Measurements from ENCODE around the gene RAB11FIP4. TPM values are rescaled to one million over a fixed set of nuclear protein-coding genes. Genes with fewer than 3 reads are reported as not detected.
"Not testable (repeated sequence)": the region's sequence is repeated elsewhere in the genome, so short reads cannot be mapped to it uniquely, and the experiment has no call there.

The RAB11FIP4 gene
- total RNA-seq, 1 experiment from 2014 or later = 6.7 TPM

DNA sequence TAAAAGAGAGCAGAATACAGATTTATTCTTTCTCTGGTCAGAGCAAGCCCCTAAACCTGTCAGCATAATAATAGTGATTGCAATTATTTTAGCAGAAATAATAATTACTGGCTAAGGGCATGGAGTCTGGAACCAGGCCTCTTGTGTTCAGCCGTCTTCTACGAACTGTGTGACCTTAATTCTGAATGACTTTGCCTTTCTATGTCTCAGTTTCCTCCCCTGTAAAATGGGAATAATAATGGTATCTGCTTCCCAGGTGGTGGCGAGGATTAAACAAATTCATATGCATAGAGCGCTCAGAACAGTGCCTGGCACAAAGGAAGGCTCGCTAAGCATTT is 33.4 kb downstream of the RAB11FIP4 start:
- DNase-seq (ENCODE audit: low read depth) = no peak
- in situ Hi-C loops (cut with HindIII; ENCODE audit: low pct_unique_long_range_greater_than_20kb, low sequenced_read_pairs) = no loop called here

- in situ Hi-C loops (cut with HindIII; ENCODE audit: low pct_unique_long_range_greater_than_20kb, low sequenced_read_pairs) = no loop called here
- no peak for DNase-seq (ENCODE audit: low read depth)
Measured at GRCh38 chr17:31425282-31426040, 34.0 kb downstream of the RAB11FIP4 start.

- in situ Hi-C loops (cut with HindIII; ENCODE audit: low pct_unique_long_range_greater_than_20kb, low sequenced_read_pairs) = no loop called here
- no peak for DNase-seq (ENCODE audit: low read depth)
Measured at GRCh38 chr17:31427684-31428083, 36.2 kb downstream of the RAB11FIP4 start.

DNA sequence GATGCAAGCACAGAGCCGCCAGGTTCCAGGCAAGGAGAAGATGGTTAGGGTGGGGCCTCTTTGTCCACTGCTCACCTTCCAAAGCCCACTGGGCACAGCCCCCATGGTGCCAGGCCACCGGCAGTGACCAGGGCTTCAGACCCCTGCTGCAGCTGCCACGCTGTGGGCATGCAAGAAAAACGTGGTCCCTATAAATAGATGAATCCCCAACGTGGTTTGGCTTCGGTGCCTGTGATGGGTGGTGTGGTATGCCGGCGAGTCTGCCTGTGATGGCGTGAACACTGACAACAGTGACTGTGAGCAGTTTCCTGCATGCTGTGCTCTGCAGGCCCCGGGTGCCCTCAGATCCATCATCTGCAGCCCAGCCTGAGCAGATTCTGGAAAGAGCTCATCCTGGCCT is 36.6 kb downstream of the RAB11FIP4 start:
- no peak for DNase-seq (ENCODE audit: low read depth)
- in situ Hi-C loops (cut with HindIII; ENCODE audit: low pct_unique_long_range_greater_than_20kb, low sequenced_read_pairs) = no loop called here

DNA sequence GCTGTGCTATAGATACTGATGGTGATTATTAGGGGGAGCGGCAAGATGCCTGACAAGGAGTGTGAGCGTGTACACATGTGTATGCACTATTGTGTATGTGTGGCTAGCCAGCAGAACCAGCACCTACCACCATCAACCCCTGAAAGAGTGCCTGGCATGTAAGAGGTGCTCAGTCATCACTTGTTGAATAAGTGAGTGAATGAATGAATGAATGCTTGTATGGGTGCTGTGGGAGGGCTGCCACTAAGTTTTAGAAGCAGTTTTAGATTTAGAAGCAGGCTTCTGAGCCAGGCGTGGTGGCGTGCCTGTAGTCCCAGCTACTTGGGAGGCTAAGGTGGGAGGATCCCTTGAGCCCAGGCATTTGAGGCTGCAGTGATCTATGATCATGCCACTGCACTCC is 37.0 kb downstream of the RAB11FIP4 start:
- DNase-seq (ENCODE audit: low read depth) = no peak
- in situ Hi-C loops (cut with HindIII; ENCODE audit: low pct_unique_long_range_greater_than_20kb, low sequenced_read_pairs) = no loop called here

GRCh38 chr17:31431098-31431851 is 39.8 kb downstream of the RAB11FIP4 start:
- in situ Hi-C loops (cut with HindIII; ENCODE audit: low pct_unique_long_range_greater_than_20kb, low sequenced_read_pairs) = no loop called here
- no peak for DNase-seq (ENCODE audit: low read depth)

- no peak for DNase-seq (ENCODE audit: low read depth)
Measured at GRCh38 chr17:31431852-31432658, 40.6 kb downstream of the RAB11FIP4 start.

DNA sequence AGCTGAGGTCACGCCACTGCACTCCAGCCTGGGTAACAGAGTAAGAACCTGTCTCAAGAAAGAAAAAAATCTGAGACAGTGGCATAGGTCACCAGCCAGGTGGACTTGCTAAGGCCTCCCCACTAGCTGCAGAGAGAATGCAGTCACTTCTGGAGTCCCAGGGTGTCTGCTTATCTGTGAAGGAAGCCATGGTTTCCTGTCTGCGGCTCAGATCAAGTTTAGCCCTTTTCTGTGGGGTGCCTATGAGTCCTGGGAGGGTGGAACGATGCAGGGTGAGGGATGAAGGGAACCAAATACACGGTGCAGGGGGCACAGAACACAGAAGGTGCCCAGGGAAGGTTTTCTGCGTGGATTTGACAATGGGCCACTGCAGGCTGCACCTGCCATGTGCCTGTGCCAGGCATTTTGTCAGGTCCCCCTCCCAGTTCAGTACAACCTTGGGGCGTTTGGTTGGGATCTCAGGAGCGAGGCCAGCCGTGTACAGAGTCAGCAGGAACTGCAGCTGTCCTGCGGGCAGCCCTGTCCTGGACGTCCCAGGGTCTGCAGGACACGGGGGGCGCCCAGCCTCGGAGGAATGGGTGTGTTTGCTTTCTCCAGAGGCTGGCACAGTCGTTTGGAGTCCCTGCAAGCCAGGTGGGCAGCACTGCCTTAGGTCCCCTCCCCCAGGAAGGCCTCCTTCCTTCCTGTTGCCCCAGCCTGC is 41.8 kb downstream of the RAB11FIP4 start:
- no peak for DNase-seq (ENCODE audit: low read depth)
- in situ Hi-C loops (cut with HindIII; ENCODE audit: low pct_unique_long_range_greater_than_20kb, low sequenced_read_pairs) = no loop called here

More at GRCh38 chr17:31431852-31432658, 40.6 kb downstream of the RAB11FIP4 start:
- in situ Hi-C loops (cut with HindIII; ENCODE audit: low pct_unique_long_range_greater_than_20kb, low sequenced_read_pairs) = no loop called here

DNA sequence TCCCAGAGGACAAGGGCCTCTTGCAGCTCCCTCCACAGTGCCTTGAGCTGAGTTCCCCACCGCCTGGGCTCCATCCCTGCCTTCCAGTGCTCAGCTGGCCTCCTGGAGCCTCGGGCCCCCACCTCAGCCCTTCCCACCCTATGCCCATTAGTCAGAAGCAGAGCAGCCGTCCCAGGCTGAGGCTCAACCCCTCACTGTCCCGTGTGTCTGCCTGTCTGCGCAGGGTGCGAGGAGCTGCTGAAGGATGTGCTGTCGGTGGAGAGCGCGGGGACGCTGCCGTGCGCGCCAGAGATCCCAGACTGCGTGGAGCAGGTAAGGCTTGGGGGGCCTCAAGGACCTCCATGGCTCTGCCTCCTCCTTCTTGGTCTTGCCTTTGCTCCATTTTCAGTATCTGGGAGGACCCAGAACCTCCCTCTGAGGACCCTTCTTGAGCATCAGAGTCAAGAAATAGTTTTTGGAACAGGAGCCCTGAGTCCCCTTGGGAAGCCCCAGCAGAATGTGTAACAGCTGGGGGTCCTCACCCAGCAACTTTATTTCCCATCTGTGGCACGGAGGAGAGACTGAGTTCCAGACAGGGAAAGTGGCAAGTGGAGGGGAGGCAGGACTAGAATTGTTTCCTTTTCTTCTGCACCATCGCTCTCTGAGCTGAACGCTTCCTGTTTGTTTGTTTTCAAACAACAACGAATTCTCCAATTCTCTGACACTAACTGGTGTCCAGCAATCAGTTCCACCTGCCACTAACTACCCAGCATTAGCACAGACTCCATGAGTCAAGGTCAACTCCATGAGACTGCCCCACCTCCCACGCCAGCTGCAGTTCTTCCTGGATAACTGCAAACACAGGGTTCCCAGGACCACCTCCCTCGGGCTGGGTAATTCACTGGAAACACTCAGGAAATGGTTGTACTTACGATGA is 42.6 kb downstream of the RAB11FIP4 start:
- no peak for DNase-seq (ENCODE audit: low read depth)
- in situ Hi-C loops (cut with HindIII; ENCODE audit: low pct_unique_long_range_greater_than_20kb, low sequenced_read_pairs) = no loop called here

- in situ Hi-C loops (cut with HindIII; ENCODE audit: low pct_unique_long_range_greater_than_20kb, low sequenced_read_pairs) = no loop called here
- no peak for DNase-seq (ENCODE audit: low read depth)
Measured at GRCh38 chr17:31434727-31435050, 43.2 kb downstream of the RAB11FIP4 start.

DNA sequence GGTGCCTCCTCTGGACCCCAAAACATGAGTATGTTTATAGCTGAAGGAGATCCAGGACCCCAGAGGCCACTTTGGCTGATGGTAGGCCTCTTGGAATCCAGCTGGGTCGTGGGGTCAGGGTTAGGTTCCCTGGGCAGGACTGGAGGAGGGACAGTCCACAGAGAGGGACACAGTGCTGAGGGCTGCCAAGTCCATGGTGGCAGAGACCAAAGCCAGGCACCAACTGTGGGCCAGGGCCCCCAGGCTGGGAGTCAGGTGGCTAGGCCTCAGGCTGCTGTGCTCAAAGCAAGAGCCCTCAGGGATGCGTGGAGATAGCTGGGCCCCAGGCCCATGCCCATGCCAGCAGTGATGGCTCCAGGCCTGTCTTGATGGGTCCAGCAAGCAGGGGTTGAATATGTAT is 44.1 kb downstream of the RAB11FIP4 start:
- in situ Hi-C loops (cut with HindIII; ENCODE audit: low pct_unique_long_range_greater_than_20kb, low sequenced_read_pairs) = no loop called here
- no peak for DNase-seq (ENCODE audit: low read depth)

- DNase-seq (ENCODE audit: low read depth) = no peak
- in situ Hi-C loops (cut with HindIII; ENCODE audit: low pct_unique_long_range_greater_than_20kb, low sequenced_read_pairs) = no loop called here
Measured at GRCh38 chr17:31437720-31438400, 46.4 kb downstream of the RAB11FIP4 start.

- DNase-seq (ENCODE audit: low read depth) = no peak
- in situ Hi-C loops (cut with HindIII; ENCODE audit: low pct_unique_long_range_greater_than_20kb, low sequenced_read_pairs) = no loop called here
Measured at GRCh38 chr17:31439716-31440115, 48.2 kb downstream of the RAB11FIP4 start.

DNA sequence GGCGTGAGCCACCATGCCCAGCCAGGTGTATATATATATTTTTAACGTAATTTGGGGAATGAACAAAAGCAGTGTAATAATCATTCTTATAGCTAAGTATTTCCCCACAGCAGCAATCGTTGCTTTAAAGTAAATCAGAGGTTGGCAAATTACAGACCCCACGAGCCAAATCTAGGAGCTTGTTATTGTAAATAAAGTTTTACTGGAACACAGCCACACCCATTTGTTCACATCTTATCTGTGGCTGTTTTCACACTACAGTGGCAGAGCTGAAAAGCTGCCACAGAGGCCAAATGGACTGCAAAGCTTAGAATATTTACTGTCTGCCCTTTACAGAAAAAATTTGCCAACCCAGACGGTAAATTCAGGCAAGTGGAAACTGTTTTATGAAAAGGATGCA is 50.8 kb downstream of the RAB11FIP4 start:
- DNase-seq (ENCODE audit: low read depth) = no peak
- in situ Hi-C loops (cut with HindIII; ENCODE audit: low pct_unique_long_range_greater_than_20kb, low sequenced_read_pairs) = no loop called here

DNA sequence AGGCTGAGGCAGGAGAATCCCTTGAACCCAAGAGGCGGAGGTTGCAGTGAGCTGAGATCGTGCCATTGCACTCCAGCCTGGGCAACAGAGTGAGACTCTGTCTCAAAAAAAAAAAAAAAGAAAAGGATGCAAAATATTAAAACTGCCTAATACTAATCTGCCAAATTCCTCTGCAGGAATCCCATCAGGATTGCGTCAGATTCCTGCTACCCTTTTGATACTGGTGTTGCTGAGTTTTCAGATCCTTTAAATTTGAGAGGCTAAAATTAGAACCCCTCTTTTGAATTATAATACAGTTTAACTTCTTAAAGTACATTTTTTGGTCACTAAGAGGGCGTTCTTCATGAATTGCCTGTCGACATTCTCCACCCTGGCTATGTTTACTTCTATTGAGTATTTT is 51.4 kb downstream of the RAB11FIP4 start:
- DNase-seq (ENCODE audit: low read depth); in situ Hi-C loops (cut with HindIII; ENCODE audit: low pct_unique_long_range_greater_than_20kb, low sequenced_read_pairs): not testable (repeated sequence)

DNA sequence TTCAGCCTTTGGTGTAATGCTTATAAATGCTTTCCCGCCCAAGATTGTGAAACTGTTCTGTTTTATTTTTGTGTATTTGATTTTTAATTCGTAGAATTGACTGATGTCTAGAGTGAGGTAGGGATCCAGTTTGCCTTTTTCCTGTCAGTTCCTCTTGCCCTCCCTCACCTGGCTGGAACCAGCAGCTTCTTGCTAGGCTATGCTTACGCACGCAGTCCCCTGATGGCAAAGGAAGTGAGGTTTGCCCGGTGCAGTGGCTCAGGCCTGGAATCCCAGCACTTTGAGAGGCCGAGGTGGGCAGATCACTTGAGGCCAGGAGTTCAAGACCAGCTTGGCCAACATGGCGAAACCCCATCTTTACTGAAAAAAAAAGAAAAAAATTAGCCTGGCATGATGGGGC is 51.9 kb downstream of the RAB11FIP4 start:
- no peak for DNase-seq (ENCODE audit: low read depth)
- in situ Hi-C loops (cut with HindIII; ENCODE audit: low pct_unique_long_range_greater_than_20kb, low sequenced_read_pairs) = no loop called here

DNA sequence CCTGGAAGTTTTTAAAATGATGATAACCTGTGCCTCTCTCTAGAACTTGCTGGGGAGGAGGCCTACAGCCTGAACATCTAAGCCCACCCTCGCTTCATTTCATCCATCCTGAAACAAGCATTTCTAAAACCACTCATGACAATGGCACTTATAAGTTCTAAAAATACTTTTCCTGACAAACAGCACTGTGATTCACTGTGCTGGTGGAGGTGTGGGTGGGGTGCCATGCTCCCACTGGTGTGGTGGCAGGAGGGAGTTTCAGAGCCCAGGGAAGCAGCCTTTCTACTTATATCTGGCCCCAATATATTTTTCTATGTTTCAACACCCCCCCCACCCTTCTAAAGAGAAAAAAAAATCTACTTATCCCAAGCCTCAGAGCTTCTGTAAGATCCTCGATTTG is 52.6 kb downstream of the RAB11FIP4 start:
- in situ Hi-C loops (cut with HindIII; ENCODE audit: low pct_unique_long_range_greater_than_20kb, low sequenced_read_pairs) = no loop called here
- DNase-seq (ENCODE audit: low read depth) = no peak
